ENCODE results near the gene SYP. TPM values are rescaled to one million over a fixed set of nuclear protein-coding genes. Genes with fewer than 3 reads are reported as not detected.

Gene SYP
- total RNA-seq, 4 donors from 2014 or later: 5.5 to 11.0 (median 6.7) TPM; not detected in 1

- no peak for DNase-seq
- H3K9me3 ChIP-seq: no peaks in the 10 kb centered on the region
- H3K36me3 ChIP-seq: no peaks in the 10 kb centered on the region
- no peaks in the 10 kb centered on the region for H3K27me3 ChIP-seq
- no peak overlapping the region for H3K27ac ChIP-seq
- H3K4me1 ChIP-seq: no peaks in the 10 kb centered on the region
- TF ChIP-seq POLR2A (IDR thresholded peaks at IDR 0.05) (no peak), CTCF (IDR thresholded peaks at IDR 0.05) (no peak)
- H3K4me3 ChIP-seq: no peak overlapping the region
Measured at GRCh38 chrX:49228185-49228584, 28.2 kb upstream of the SYP start.

- Histone ChIP-seq H3K36me3 (no peaks in the 10 kb centered on the region), H3K27me3 (no peaks in the 10 kb centered on the region), H3K9me3 (no peaks in the 10 kb centered on the region), H3K27ac (no peak overlapping the region), H3K4me1 (no peaks in the 10 kb centered on the region), H3K4me3 (no peak overlapping the region)
- DNase-seq: no peak
- TF ChIP-seq POLR2A (IDR thresholded peaks at IDR 0.05): no peak
- TF ChIP-seq CTCF (IDR thresholded peaks at IDR 0.05): no peak
Measured at GRCh38 chrX:49227726-49228125, 27.7 kb upstream of the SYP start.

GRCh38 chrX:49226946-49227345 is 27.0 kb upstream of the SYP start:
- no peak for DNase-seq
- Histone ChIP-seq H3K4me1 (no peaks in the 10 kb centered on the region), H3K27ac (no peak overlapping the region), H3K27me3 (no peaks in the 10 kb centered on the region), H3K36me3 (no peaks in the 10 kb centered on the region), H3K9me3 (no peaks in the 10 kb centered on the region), H3K4me3 (no peak overlapping the region)
- TF ChIP-seq POLR2A (IDR thresholded peaks at IDR 0.05) (no peak), CTCF (IDR thresholded peaks at IDR 0.05) (no peak)

GRCh38 chrX:49225858-49226257 is 25.9 kb upstream of the SYP start:
- H3K9me3 ChIP-seq: no peaks in the 10 kb centered on the region
- no peaks in the 10 kb centered on the region for H3K36me3 ChIP-seq
- no peak for DNase-seq
- H3K27me3 ChIP-seq: no peaks in the 10 kb centered on the region
- no peak overlapping the region for H3K4me3 ChIP-seq
- no peak overlapping the region for H3K27ac ChIP-seq
- no peak for TF ChIP-seq CTCF (IDR thresholded peaks at IDR 0.05)
- no peak for TF ChIP-seq POLR2A (IDR thresholded peaks at IDR 0.05)
- no peaks in the 10 kb centered on the region for H3K4me1 ChIP-seq

- no peaks in the 10 kb centered on the region for H3K36me3 ChIP-seq
- no peak for DNase-seq
- no peak overlapping the region for H3K4me3 ChIP-seq
- no peaks in the 10 kb centered on the region for H3K27me3 ChIP-seq
- no peaks in the 10 kb centered on the region for H3K4me1 ChIP-seq
- no peak for TF ChIP-seq CTCF (IDR thresholded peaks at IDR 0.05)
- no peak for TF ChIP-seq POLR2A (IDR thresholded peaks at IDR 0.05)
- no peak overlapping the region for H3K27ac ChIP-seq
- no peaks in the 10 kb centered on the region for H3K9me3 ChIP-seq
Measured at GRCh38 chrX:49221868-49222267, 21.9 kb upstream of the SYP start.

- H3K4me1 ChIP-seq: no peaks in the 10 kb centered on the region
- H3K27me3 ChIP-seq: no peaks in the 10 kb centered on the region
- H3K9me3 ChIP-seq: no peaks in the 10 kb centered on the region
- no peaks in the 10 kb centered on the region for H3K36me3 ChIP-seq
- no peak for DNase-seq
- no peak overlapping the region for H3K27ac ChIP-seq
- TF ChIP-seq CTCF (IDR thresholded peaks at IDR 0.05) (no peak), POLR2A (IDR thresholded peaks at IDR 0.05) (no peak)
- no peak overlapping the region for H3K4me3 ChIP-seq
Measured at GRCh38 chrX:49220100-49220499, 20.1 kb upstream of the SYP start.
